Small intestine (tissue), 7 donors: ENCODE results near the gene ZNF532. TPM values are rescaled to one million over a fixed set of nuclear protein-coding genes. Genes with fewer than 3 reads are reported as not detected.
"Not testable (repeated sequence)": the region's sequence is repeated elsewhere in the genome, so short reads cannot be mapped to it uniquely, and the experiment has no call there.

Experiments
- DNase-seq, 2 donors: peaks; one replicate each; pipeline versions ENCODE4 v3.0.0 to v3.0.0-alpha.2; 2013
- FAIRE-seq: peaks from 2 replicates; lab custom pipeline; 2012; peaks lifted over from hg19 to GRCh38; lab: Jason Lieb, UNC
- H3K27ac ChIP-seq, 3 donors: one replicate each; pipeline ENCODE4 v1.5.1; 2013; ENCODE audit warnings: low read length in 2 of 3, mild to moderate bottlenecking in 2 of 3, control low read depth in 1 of 3, inconsistent platforms in 1 of 3, low read depth in 1 of 3, moderate library complexity in 1 of 3
- H3K27me3 ChIP-seq, 3 donors: one replicate each; pipeline ENCODE4 v1.6.1; 2013; ENCODE audit warnings: low read length in 3 of 3, inconsistent platforms in 1 of 3; ENCODE audit not compliant: control insufficient read depth in 3 of 3, insufficient read depth in 3 of 3
- H3K36me3 ChIP-seq, 3 donors: one replicate each; pipeline ENCODE4 v1.6.1; 2013; ENCODE audit warnings: low read length in 3 of 3, inconsistent platforms in 1 of 3, low read depth in 1 of 3, mild to moderate bottlenecking in 1 of 3, moderate library complexity in 1 of 3; ENCODE audit not compliant: control insufficient read depth in 3 of 3, insufficient read depth in 2 of 3
- H3K4me1 ChIP-seq, 3 donors: one replicate each; pipeline ENCODE4 v1.6.1; 2013; ENCODE audit warnings: low read length in 2 of 3, inconsistent platforms in 1 of 3, low read depth in 1 of 3, mild to moderate bottlenecking in 1 of 3, moderate library complexity in 1 of 3; ENCODE audit not compliant: control insufficient read depth in 3 of 3, insufficient read depth in 2 of 3
- H3K4me3 ChIP-seq, 3 donors: one replicate each; pipeline ENCODE4 v1.5.1; 2013; ENCODE audit warnings: low read length in 3 of 3, control low read depth in 1 of 3, inconsistent platforms in 1 of 3, low read depth in 1 of 3, mild to moderate bottlenecking in 1 of 3, moderate library complexity in 1 of 3
- H3K9me3 ChIP-seq, 2 donors: one replicate each; pipeline ENCODE4 v1.6.1; 2013; ENCODE audit warnings: low read depth in 1 of 2, low read length in 1 of 2; ENCODE audit not compliant: control insufficient read depth in 2 of 2, insufficient read depth in 1 of 2
- WGBS, 3 donors: extraction: QIAGEN DNeasy Blood & Tissue Kit; methylation state at CpG; one replicate each; pipeline ENCODE4 v1.1.7; 2013; 5-methylcytosine and 5-hydroxymethylcytosine counted together
- polyA plus RNA-seq, 4 donors: library from polyadenylated mRNA; stranded (reverse) in 3 of 4; unstranded in 1 of 4; fragments of 200-250 nt in 3 of 4; fragments of 120-200 nt in 1 of 4; gene quantifications; one replicate each; pipeline versions ENCODE4 v1.2.1 to v1.2.3, GENCODE V29; 2013
- donor health status: healthy with polysubstance abuse.
- donor health status: control.
- donor health status: control.
- donor health status: Bipolar disorder and iron deficiency.
- donor health status: healthy.

Gene ZNF532
- polyA plus RNA-seq, 4 donors: 1.3 to 23.4 (median 4.9) TPM

- peak overlapping the region in 1 of 3 donors; percentile 26 for H3K27ac ChIP-seq
- DNase-seq: no peak
- H3K27me3 ChIP-seq: no peaks in the 10 kb centered on the region
- FAIRE-seq: no peak
- peaks cover 0 to 39% (median 3%) of the 10 kb centered on the region in 3 donors for H3K36me3 ChIP-seq
- H3K4me1 ChIP-seq: peaks cover 0 to 27% (median 0%) of the 10 kb centered on the region in 3 donors
- no peaks in the 10 kb centered on the region for H3K9me3 ChIP-seq
- H3K4me3 ChIP-seq: no peak overlapping the region
- WGBS, 3 donors: 50 to 70% (median 69%) methylated on average over 1 of the region's 1 CpG
Measured at GRCh38 chr18:58915995-58916394, 51.3 kb downstream of the ZNF532 start.

GRCh38 chr18:58919934-58920333, 55.3 kb downstream of the ZNF532 start:
- Histone ChIP-seq H3K36me3 (peaks cover 0 to 58% (median 3%) of the 10 kb centered on the region in 3 donors), H3K4me1 (peaks cover 0 to 12% (median 0%) of the 10 kb centered on the region in 3 donors)
- 91 to 92% (median 91%) methylated on average over 15 to 16 of the region's 16 CpGs for WGBS, 3 donors
- FAIRE-seq, H3K9me3 ChIP-seq, H3K4me3 ChIP-seq, DNase-seq, H3K27me3 ChIP-seq, H3K27ac ChIP-seq: not testable (repeated sequence)

- H3K4me1 ChIP-seq: no peaks in the 10 kb centered on the region
Measured at GRCh38 chr18:58922995-58923394, 58.3 kb downstream of the ZNF532 start.

GRCh38 chr18:58924473-58924872, 59.8 kb downstream of the ZNF532 start:
- no peak for FAIRE-seq
- WGBS, 3 donors: 89 to 95% (median 91%) methylated on average over 3 of the region's 3 CpGs
- no peak overlapping the region for H3K27ac ChIP-seq
- H3K9me3 ChIP-seq: peaks cover 0 to 9% of the 10 kb centered on the region in 2 donors
- DNase-seq: no peak
- H3K36me3 ChIP-seq: peaks cover 0 to 42% (median 3%) of the 10 kb centered on the region in 3 donors
- no peaks in the 10 kb centered on the region for H3K27me3 ChIP-seq
- no peak overlapping the region for H3K4me3 ChIP-seq
- H3K4me1 ChIP-seq: no peaks in the 10 kb centered on the region

More at GRCh38 chr18:58922995-58923394, 58.3 kb downstream of the ZNF532 start:
- no peak overlapping the region for H3K27ac ChIP-seq
- H3K9me3 ChIP-seq: peaks cover 0 to 9% of the 10 kb centered on the region in 2 donors
- no peak overlapping the region for H3K4me3 ChIP-seq
- FAIRE-seq (no peak), DNase-seq (no peak)
- H3K27me3 ChIP-seq: no peaks in the 10 kb centered on the region
- 91 to 95% (median 93%) methylated on average over 10 of the region's 10 CpGs for WGBS, 3 donors
- peaks cover 0 to 54% (median 3%) of the 10 kb centered on the region in 3 donors for H3K36me3 ChIP-seq

GRCh38 chr18:58927659-58928058, 63.0 kb downstream of the ZNF532 start:
- DNase-seq: no peak
- 81 to 87% (median 82%) methylated on average over 5 of the region's 5 CpGs for WGBS, 3 donors
- no peak overlapping the region for H3K4me3 ChIP-seq

GRCh38 chr18:58928386-58928785, 63.7 kb downstream of the ZNF532 start:
- FAIRE-seq (no peak), DNase-seq (no peak)
- peaks cover 0 to 18% (median 0%) of the 10 kb centered on the region in 3 donors for H3K36me3 ChIP-seq
- peaks cover 0 to 9% of the 10 kb centered on the region in 2 donors for H3K9me3 ChIP-seq
- H3K27ac ChIP-seq: no peak overlapping the region
- no peak overlapping the region for H3K4me3 ChIP-seq
- no peaks in the 10 kb centered on the region for H3K27me3 ChIP-seq
- 82 to 87% (median 83%) methylated on average over 4 of the region's 4 CpGs for WGBS, 3 donors
- H3K4me1 ChIP-seq: no peaks in the 10 kb centered on the region

More at GRCh38 chr18:58927659-58928058, 63.0 kb downstream of the ZNF532 start:
- no peak for FAIRE-seq
- peaks cover 0 to 26% (median 0%) of the 10 kb centered on the region in 3 donors for H3K36me3 ChIP-seq
- no peak overlapping the region for H3K27ac ChIP-seq
- H3K27me3 ChIP-seq: no peaks in the 10 kb centered on the region
- H3K9me3 ChIP-seq: peaks cover 0 to 9% of the 10 kb centered on the region in 2 donors
- no peaks in the 10 kb centered on the region for H3K4me1 ChIP-seq

GRCh38 chr18:58929206-58929605, 64.5 kb downstream of the ZNF532 start:
- Histone ChIP-seq H3K27me3 (no peaks in the 10 kb centered on the region), H3K4me3 (no peak overlapping the region), H3K36me3 (peaks cover 0 to 11% (median 0%) of the 10 kb centered on the region in 3 donors), H3K4me1 (no peaks in the 10 kb centered on the region), H3K27ac (no peak overlapping the region), H3K9me3 (peaks cover 0 to 5% of the 10 kb centered on the region in 2 donors)
- no peak for FAIRE-seq
- 78 to 94% (median 85%) methylated on average over 6 of the region's 6 CpGs for WGBS, 3 donors
- DNase-seq: no peak

GRCh38 chr18:58934356-58934755, 69.7 kb downstream of the ZNF532 start:
- FAIRE-seq: no peak

More at GRCh38 chr18:58934356-58934755, 69.7 kb downstream of the ZNF532 start:
- H3K4me1 ChIP-seq: no peaks in the 10 kb centered on the region
- H3K27me3 ChIP-seq: no peaks in the 10 kb centered on the region
- no peak overlapping the region for H3K4me3 ChIP-seq
- H3K27ac ChIP-seq: no peak overlapping the region
- DNase-seq: no peak
- WGBS, 3 donors: 83 to 88% (median 86%) methylated on average over 9 of the region's 9 CpGs
- peaks cover 0 to 14% (median 0%) of the 10 kb centered on the region in 3 donors for H3K36me3 ChIP-seq
- peaks cover 0 to 4% of the 10 kb centered on the region in 2 donors for H3K9me3 ChIP-seq
